Right atrium auricular region (tissue), 2 donors: ENCODE data around the gene PABPC1L. TPM values are rescaled to one million over a fixed set of nuclear protein-coding genes. Genes with fewer than 3 reads are reported as not detected.
A peak's percentile ranks its signal among the peaks of the same experiment; 100 is the strongest.
"Not testable (repeated sequence)": the region's sequence is repeated elsewhere in the genome, so short reads cannot be mapped to it uniquely, and the experiment has no call there.

Source experiments
- DNase-seq: peaks from one replicate; pipeline ENCODE4 v3.0.0-alpha.2; 2019; ENCODE audit warnings: low spot score
- H3K27ac ChIP-seq, 2 donors: fragments of 200-600 bp; sonication (generic); 1 replicate in 1 of 2; 2 replicates in 1 of 2; pipeline ENCODE4 v1.5.1; 2016 to 2019
- H3K27me3 ChIP-seq, 2 donors: fragments of 200-600 bp; sonication (generic); one replicate each; pipeline versions ENCODE4 v1.5.1 to v1.6.0; 2017 to 2019
- H3K36me3 ChIP-seq: fragments of 200-600 bp; sonication (generic); one replicate; pipeline ENCODE4 v1.5.1; 2016
- H3K4me1 ChIP-seq, 2 donors: fragments of 200-600 bp; sonication (generic); one replicate each; pipeline versions ENCODE4 v1.5.1 to v1.6.0; 2017 to 2019
- H3K4me3 ChIP-seq, 2 donors: fragments of 200-600 bp; sonication (generic); 1 replicate in 1 of 2; 2 replicates in 1 of 2; pipeline ENCODE4 v1.5.1; 2017 to 2019; ENCODE audit warnings: mild to moderate bottlenecking in 1 of 2, moderate library complexity in 1 of 2
- H3K9me3 ChIP-seq, 2 donors: fragments of 200-600 bp; sonication (generic); one replicate each; pipeline ENCODE4 v1.5.1; 2019
- CTCF ChIP-seq, 2 donors: fragments of 200-600 bp; sonication (generic); IDR thresholded peaks; one replicate each; pipeline ENCODE4 v1.5.1; 2019; ENCODE audit warnings: antibody characterized with exemption in 2 of 2
- total RNA-seq, 2 donors: library from RNA; depleted of rRNA; stranded (reverse); fragments of >200 nt; gene quantifications; one replicate each; pipeline ENCODE4 v1.1.0, GENCODE V29; 2016

Gene PABPC1L
- total RNA-seq, 2 donors from 2014 or later, result 1.5 to 2.3 TPM

- DNase-seq, result no peak
- no peak for TF ChIP-seq CTCF (IDR thresholded peaks at IDR 0.05)
Observed at GRCh38 chr20:44869471-44869870, 40.4 kb upstream of the PABPC1L start.

DNA sequence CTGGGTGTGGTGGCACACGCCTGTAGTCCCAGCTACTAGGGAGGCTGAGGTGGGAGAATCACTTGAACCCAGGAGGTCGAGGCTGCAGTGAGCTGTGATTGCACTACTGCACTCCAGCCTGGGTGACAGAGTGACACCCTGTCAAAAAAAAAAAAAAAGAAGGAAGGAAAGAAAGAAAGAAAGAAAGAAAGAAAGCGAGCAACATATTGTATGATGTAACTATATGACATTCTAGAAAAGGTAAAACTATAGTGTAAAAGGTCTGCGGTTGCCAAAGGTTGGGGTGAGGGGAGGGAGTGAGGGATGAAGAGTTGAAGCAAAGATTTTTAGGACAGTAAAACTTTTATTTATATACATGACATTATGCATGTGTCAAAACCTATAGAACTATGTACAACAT, 27.5 kb upstream of the PABPC1L start:
- H3K4me3 ChIP-seq, H3K27me3 ChIP-seq, DNase-seq, H3K36me3 ChIP-seq, H3K9me3 ChIP-seq, H3K27ac ChIP-seq: not testable (repeated sequence)
- H3K4me1 ChIP-seq, result peaks cover 0 to 17% of the 10 kb centered on the region in 2 donors

More at GRCh38 chr20:44869471-44869870, 40.4 kb upstream of the PABPC1L start:
- Histone ChIP-seq H3K9me3 (no peaks in the 10 kb centered on the region), H3K27me3 (no peaks in the 10 kb centered on the region), H3K4me3 (no peak overlapping the region), H3K4me1 (no peaks in the 10 kb centered on the region), H3K27ac (no peak overlapping the region), H3K36me3 (no peaks in the 10 kb centered on the region)

DNA sequence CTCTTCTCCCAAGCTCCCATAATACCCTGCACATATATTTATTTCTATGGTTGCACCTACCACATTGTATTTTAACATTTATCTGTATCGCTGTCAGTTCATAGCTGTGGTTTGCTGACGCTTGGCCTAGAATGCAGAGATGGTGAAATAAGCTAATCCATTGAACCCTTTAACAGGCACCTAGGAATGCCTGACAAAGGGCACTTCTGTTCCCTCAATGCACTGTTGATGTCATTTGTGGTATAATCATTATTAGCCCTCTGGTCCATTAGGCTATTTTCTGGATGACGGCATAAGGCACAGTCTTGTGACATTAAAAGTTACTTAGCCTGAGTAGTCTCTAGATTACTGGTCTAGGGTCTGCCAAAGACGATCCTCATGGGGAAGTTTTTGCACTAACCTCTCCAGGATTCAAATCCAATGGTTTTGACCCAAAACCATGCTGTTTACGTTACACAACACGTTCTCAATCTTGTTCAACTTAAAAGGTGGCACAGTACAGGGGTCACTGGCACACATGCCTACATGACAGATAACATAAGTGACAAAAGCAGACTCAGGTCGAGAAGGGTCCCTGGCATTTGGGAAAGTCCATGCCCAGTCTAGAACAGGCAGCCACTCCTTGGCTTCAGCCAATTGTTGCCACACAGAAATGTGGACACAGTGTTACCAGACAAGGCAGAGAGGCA, 26.5 kb upstream of the PABPC1L start:
- Histone ChIP-seq H3K9me3 (no peaks in the 10 kb centered on the region), H3K27ac (no peak overlapping the region), H3K4me1 (peaks cover 0 to 27% of the 10 kb centered on the region in 2 donors), H3K4me3 (no peak overlapping the region), H3K36me3 (no peaks in the 10 kb centered on the region), H3K27me3 (no peaks in the 10 kb centered on the region)
- no peak for DNase-seq
- TF ChIP-seq CTCF (IDR thresholded peaks at IDR 0.05), result no peak

DNA sequence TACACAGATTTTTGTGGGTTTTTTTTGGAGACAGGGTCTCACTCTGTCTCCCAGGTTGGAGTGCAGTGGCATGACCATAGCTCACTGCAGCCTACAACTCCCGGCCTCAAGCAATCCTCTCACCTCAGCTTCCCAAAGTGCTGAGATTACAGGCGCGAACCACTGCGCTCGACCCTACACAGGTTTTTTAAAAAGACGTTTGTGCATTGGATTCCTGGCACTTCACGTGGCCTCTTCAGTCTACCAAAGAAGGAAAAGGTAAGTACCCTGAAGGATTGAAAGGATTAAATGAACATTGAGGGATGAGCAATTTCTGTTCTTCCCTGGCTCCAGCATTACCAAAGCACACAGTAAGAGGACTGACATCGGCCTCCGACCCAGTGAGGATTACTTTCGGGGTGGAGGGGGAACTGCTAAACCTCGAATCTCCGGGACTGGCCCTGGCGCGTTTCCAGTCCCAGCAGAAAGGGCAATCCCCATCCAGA, 24.9 kb upstream of the PABPC1L start:
- no peaks in the 10 kb centered on the region for H3K27me3 ChIP-seq
- no peak for DNase-seq
- no peaks in the 10 kb centered on the region for H3K9me3 ChIP-seq
- TF ChIP-seq CTCF (IDR thresholded peaks at IDR 0.05), result no peak
- peak overlapping the region; percentile 96 for H3K27ac ChIP-seq
- H3K4me3 ChIP-seq, result peak overlapping the region; percentile 95 to 99
- peaks cover 0 to 43% of the 10 kb centered on the region in 2 donors for H3K4me1 ChIP-seq
- H3K36me3 ChIP-seq, result no peaks in the 10 kb centered on the region

- peaks cover 0 to 47% of the 10 kb centered on the region in 2 donors for H3K4me1 ChIP-seq
- peak within 1 kb of the TSS; percentile 95 to 99 for H3K4me3 ChIP-seq
- DNase-seq, result peak; percentile 99
- H3K36me3 ChIP-seq, result no peaks in the 10 kb centered on the region
- TF ChIP-seq CTCF (IDR thresholded peaks at IDR 0.05), result no peak
- H3K27ac ChIP-seq, result peak within 1 kb of the TSS; percentile 96
- no peaks in the 10 kb centered on the region for H3K27me3 ChIP-seq
- H3K9me3 ChIP-seq, result no peaks in the 10 kb centered on the region
Observed at GRCh38 chr20:44885392-44886265, 24.2 kb upstream of the PABPC1L start, which contains the start of gene YWHAB. YWHAB (plus strand) TSS chr20:44885705; CDS start chr20:44901534, 15,829 bp downstream.

DNA sequence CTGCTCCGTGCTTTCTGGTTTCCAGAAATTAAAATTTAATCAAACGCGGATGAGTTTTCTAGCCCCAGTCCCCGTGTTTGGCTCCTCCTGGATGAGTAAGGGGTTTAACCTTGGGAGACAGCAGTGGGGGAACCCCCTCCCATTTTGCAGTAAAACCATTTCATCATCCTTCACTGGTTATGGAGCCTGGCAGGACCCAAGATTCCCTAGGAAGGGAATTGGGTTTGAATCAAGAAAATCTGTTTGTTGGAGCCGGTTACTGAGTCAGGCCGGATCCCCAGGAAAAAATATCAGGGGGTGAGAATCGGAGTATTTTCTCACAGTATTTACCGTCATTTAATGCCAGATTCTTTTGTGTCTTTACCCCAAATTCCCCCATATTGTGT, 23.6 kb upstream of the PABPC1L start:
- no peaks in the 10 kb centered on the region for H3K36me3 ChIP-seq
- peak overlapping the region; percentile 96 for H3K27ac ChIP-seq
- no peaks in the 10 kb centered on the region for H3K27me3 ChIP-seq
- no peaks in the 10 kb centered on the region for H3K9me3 ChIP-seq
- DNase-seq, result no peak
- peak overlapping the region; percentile 95 to 99 for H3K4me3 ChIP-seq
- H3K4me1 ChIP-seq, result peaks cover 0 to 53% of the 10 kb centered on the region in 2 donors
- no peak for TF ChIP-seq CTCF (IDR thresholded peaks at IDR 0.05)
